Left lung (tissue), 10 donors: ENCODE measurements around the gene GINM1. TPM values are rescaled to one million over a fixed set of nuclear protein-coding genes. Genes with fewer than 3 reads are reported as not detected.

ENCODE experiments used
- ATAC-seq: fragments of 200-7000 bp; cut with Tn5 transposase; one replicate; pipeline ENCODE4 v1.9.1; 2020; ENCODE audit warnings: moderate library complexity
- DNase-seq, 4 donors: peaks; one replicate each; pipeline ENCODE4 v3.0.0-alpha.2; 2013 to 2020
- H3K27ac ChIP-seq, 2 donors: fragments of 200-600 bp; sonication (generic) in 1 of 2; one replicate each; pipeline versions ENCODE4 v1.5.0 to v1.8.0; 2020 to 2021
- H3K27me3 ChIP-seq, 2 donors: fragments of 200-600 bp; sonication (generic) in 1 of 2; one replicate each; pipeline versions ENCODE4 v1.5.0 to v1.8.0; 2020 to 2021
- H3K36me3 ChIP-seq, 2 donors: fragments of 200-600 bp; sonication (generic) in 1 of 2; one replicate each; pipeline versions ENCODE4 v1.5.0 to v1.8.0; 2020 to 2021
- H3K4me1 ChIP-seq, 2 donors: fragments of 200-600 bp; one replicate each; pipeline ENCODE4 v1.8.0; 2021
- H3K4me3 ChIP-seq, 2 donors: fragments of 200-600 bp; sonication (generic) in 1 of 2; one replicate each; pipeline versions ENCODE4 v1.5.0 to v1.8.0; 2020 to 2021; ENCODE audit warnings: mild to moderate bottlenecking in 1 of 2
- H3K9me3 ChIP-seq, 2 donors: fragments of 200-600 bp; sonication (generic) in 1 of 2; one replicate each; pipeline versions ENCODE4 v1.5.0 to v1.8.0; 2020 to 2021
- intact Hi-C, 2 donors: fragments of 100-400 bp; cut with DNase I; formaldehyde crosslinking; loops; one replicate each; pipeline versions ENCODE4 v1.11.2 to v1.14.2; 2022
- polyA plus RNA-seq, 6 donors: library from polyadenylated mRNA; unstranded; fragments of 120-200 nt; gene quantifications; one replicate each; pipeline ENCODE4 v1.2.1, GENCODE V29; 2013; ENCODE audit not compliant: insufficient read length in 6 of 6
- total RNA-seq, 2 donors: library from RNA; stranded (reverse); fragmentation: NEBNext Ultra II Directional; extraction: Animal tissue kit (Norgen Biotek cat#: 25700); gene quantifications; one replicate each; pipeline ENCODE4 v1.2.1, GENCODE V29; 2021
- TF ChIP-seq, protein P1 (sequence below), 2 donors: fragments of 200-600 bp; sonication (generic) in 1 of 2; IDR thresholded peaks; one replicate each; pipeline versions ENCODE4 v1.5.0 to v1.8.0; 2021; ENCODE audit warnings: antibody characterized with exemption in 2 of 2
- donor health status: DM: no; HTN: yes; CAD: no.
- donor health status: DM: no; HTN: no; CAD: no.

GINM1 gene
- total and polyA plus RNA-seq, 8 donors: 43.6 to 59.3 (median 53.4) TPM

DNA sequence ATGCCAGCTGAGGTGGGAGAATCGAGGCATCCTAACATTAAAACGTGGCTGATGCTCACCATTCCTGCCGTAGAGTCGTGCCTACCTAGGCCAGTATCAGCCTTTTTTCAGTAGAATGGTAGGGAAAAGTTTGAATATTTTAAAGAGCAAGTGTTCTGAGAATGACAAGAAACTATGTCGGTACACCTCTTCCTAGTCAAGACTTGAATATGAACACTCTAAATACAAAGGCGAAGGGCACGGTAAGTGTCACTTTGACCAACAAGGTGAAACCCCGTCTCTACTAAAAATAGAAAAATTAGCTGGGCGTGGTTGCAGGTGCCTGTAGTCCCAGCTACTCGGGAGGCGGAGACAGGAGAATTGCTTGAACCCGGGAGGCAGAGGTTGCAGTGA, 1.0 kb downstream of the GINM1 start:
- peaks cover 0 to 6% of the 10 kb centered on the region in 2 donors for H3K27me3 ChIP-seq
- TF ChIP-seq, protein P1, sequence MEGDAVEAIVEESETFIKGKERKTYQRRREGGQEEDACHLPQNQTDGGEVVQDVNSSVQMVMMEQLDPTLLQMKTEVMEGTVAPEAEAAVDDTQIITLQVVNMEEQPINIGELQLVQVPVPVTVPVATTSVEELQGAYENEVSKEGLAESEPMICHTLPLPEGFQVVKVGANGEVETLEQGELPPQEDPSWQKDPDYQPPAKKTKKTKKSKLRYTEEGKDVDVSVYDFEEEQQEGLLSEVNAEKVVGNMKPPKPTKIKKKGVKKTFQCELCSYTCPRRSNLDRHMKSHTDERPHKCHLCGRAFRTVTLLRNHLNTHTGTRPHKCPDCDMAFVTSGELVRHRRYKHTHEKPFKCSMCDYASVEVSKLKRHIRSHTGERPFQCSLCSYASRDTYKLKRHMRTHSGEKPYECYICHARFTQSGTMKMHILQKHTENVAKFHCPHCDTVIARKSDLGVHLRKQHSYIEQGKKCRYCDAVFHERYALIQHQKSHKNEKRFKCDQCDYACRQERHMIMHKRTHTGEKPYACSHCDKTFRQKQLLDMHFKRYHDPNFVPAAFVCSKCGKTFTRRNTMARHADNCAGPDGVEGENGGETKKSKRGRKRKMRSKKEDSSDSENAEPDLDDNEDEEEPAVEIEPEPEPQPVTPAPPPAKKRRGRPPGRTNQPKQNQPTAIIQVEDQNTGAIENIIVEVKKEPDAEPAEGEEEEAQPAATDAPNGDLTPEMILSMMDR (IDR thresholded peaks at IDR 0.05): no peak
- no peaks in the 10 kb centered on the region for H3K36me3 ChIP-seq
- peaks cover 4 to 36% of the 10 kb centered on the region in 2 donors for H3K4me1 ChIP-seq
- H3K27ac ChIP-seq: peak overlapping the region; percentile 85 to 91
- ATAC-seq (no peak), DNase-seq (no peak)
- intact Hi-C loops: no loop called here
- H3K4me3 ChIP-seq: peak overlapping the region; percentile 97 to 99
- no peaks in the 10 kb centered on the region for H3K9me3 ChIP-seq

DNA sequence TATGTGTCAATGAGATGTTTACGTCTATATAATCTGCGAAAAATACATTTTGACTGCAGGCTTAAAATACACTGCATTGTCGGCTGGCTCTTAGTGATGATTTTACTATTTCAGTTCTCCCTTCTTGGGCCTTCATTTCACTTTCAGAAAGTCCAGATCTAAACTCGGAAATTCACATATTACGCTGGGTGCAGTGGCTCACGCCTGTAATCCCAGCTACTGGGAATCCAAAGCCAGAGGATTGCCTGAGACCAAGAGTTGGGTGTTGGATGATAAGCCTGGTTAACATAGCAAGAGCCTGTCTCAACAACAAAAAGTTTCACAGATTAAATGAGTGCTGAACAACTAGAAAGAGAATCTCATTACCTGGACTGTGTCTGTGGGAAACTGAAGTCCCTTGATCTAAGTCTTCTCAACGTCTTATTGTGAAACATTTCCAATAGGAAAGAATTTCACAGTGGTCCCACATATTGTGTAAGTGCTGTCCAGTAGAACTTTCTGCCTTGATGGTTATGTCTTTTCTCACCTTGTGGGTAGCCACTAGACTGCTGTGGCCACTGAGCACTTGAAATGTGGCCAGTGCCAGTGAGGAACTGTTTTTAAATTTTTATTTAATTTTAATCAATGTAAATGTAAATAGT, 1.9 kb downstream of the GINM1 start:
- Histone ChIP-seq H3K27ac (no peak overlapping the region), H3K27me3 (peaks cover 0 to 6% of the 10 kb centered on the region in 2 donors), H3K36me3 (no peaks in the 10 kb centered on the region), H3K4me1 (peaks cover 4 to 33% of the 10 kb centered on the region in 2 donors), H3K4me3 (no peak overlapping the region), H3K9me3 (no peaks in the 10 kb centered on the region)
- intact Hi-C loops: no loop called here
- DNase-seq: no peak
- TF ChIP-seq, protein P1 (IDR thresholded peaks at IDR 0.05): no peak
- no peak for ATAC-seq

- DNase-seq: no peak
- TF ChIP-seq, protein P1 (IDR thresholded peaks at IDR 0.05): no peak
- no peak for ATAC-seq
- Histone ChIP-seq H3K9me3 (no peaks in the 10 kb centered on the region), H3K4me1 (no peaks in the 10 kb centered on the region), H3K27me3 (no peaks in the 10 kb centered on the region), H3K4me3 (no peak overlapping the region), H3K27ac (no peak overlapping the region), H3K36me3 (peaks cover 0 to 59% of the 10 kb centered on the region in 2 donors)
- intact Hi-C loops: no loop called here
These were observed 14.7 kb downstream of the GINM1 start for GRCh38 chr6:149580880-149581279.

DNA sequence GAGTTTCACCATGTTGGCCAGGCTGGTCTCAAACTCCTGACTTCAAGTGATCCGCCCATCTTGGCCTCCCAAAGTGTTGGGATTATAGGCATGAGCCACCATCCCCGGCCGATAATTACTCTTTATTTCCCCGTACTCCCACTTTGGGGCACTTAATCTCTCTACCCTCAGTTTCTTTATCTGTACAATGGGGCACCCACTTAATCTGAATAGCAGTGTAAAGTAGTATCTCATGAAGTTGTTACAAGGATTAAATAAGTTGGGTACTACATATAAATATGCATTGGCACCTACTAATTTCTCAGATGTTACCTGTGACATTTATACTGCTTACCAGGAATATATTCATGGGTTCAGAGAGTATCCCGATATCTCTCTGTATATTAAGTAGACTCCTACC, 15.2 kb downstream of the GINM1 start:
- Histone ChIP-seq H3K9me3 (no peaks in the 10 kb centered on the region), H3K27ac (no peak overlapping the region), H3K27me3 (no peaks in the 10 kb centered on the region), H3K4me3 (no peak overlapping the region), H3K36me3 (peaks cover 0 to 64% of the 10 kb centered on the region in 2 donors), H3K4me1 (no peaks in the 10 kb centered on the region)
- intact Hi-C loops: no loop called here
- DNase-seq (no peak), ATAC-seq (no peak)
- TF ChIP-seq, protein P1 (IDR thresholded peaks at IDR 0.05): no peak

- Histone ChIP-seq H3K27ac (no peak overlapping the region), H3K36me3 (peaks cover 0 to 83% of the 10 kb centered on the region in 2 donors), H3K27me3 (no peaks in the 10 kb centered on the region), H3K9me3 (no peaks in the 10 kb centered on the region), H3K4me1 (no peaks in the 10 kb centered on the region), H3K4me3 (no peak overlapping the region)
- ATAC-seq: no peak
- DNase-seq: no peak
- TF ChIP-seq, protein P1 (IDR thresholded peaks at IDR 0.05): no peak
- intact Hi-C loops: no loop called here
These were observed 20.0 kb downstream of the GINM1 start for GRCh38 chr6:149586149-149586548.
